Liver (tissue), 3 donors: ENCODE results near the gene TMC2.

Experiments used
- EGR1 ChIP-seq, 2 donors: IDR thresholded peaks; 2 replicates each; pipeline ENCODE4 v1.6.1; 2016 to 2018; ENCODE audit warnings: antibody characterized with exemption in 2 of 2, low read depth in 2 of 2
- HNF4G ChIP-seq: IDR thresholded peaks from 2 replicates; pipeline ENCODE4 v1.6.1; 2016; ENCODE audit warnings: antibody characterized with exemption
- JUND ChIP-seq, 2 donors: IDR thresholded peaks; 2 replicates each; pipeline ENCODE4 v1.6.1; 2016; ENCODE audit warnings: antibody characterized with exemption in 2 of 2
- RAD21 ChIP-seq, 2 donors: IDR thresholded peaks; 2 replicates each; pipeline ENCODE4 v1.6.1; 2016; ENCODE audit warnings: antibody characterized with exemption in 2 of 2, mild to moderate bottlenecking in 2 of 2
- TF ChIP-seq, protein P1 (sequence below): fragments of 150-350 bp; IDR thresholded peaks from 2 replicates; pipeline ENCODE4 v1.5.1; 2017; ENCODE audit warnings: improper control_type of control experiment, low read depth, low read length; ENCODE audit not compliant: missing input control
- TF ChIP-seq, protein P2 (sequence below): IDR thresholded peaks from 2 replicates; pipeline ENCODE4 v1.6.1; 2016; ENCODE audit warnings: antibody characterized with exemption, mild to moderate bottlenecking
- donor health status: healthy.
- donor health status: healthy.

DNA sequence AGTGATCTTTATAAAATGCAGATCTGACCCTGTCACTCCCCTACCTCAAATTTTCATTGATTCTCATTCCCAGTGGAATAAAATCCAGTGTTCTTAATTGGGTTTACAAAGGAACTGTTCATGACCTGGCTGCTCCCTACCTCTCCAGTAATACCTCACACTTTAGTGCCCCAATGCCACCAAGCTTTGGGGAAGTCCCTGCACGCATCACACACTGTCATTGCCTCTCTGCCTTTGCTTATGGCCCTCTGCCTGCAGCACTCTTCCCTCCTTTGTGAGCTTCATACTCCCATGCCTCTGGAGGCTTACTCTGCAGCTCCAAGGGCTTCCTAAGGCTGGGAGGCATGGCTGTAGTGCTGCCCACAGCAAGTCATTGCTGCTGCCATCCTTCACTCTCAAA lies 57.4 kb downstream of the TMC2 start:
- TF ChIP-seq, protein P1, sequence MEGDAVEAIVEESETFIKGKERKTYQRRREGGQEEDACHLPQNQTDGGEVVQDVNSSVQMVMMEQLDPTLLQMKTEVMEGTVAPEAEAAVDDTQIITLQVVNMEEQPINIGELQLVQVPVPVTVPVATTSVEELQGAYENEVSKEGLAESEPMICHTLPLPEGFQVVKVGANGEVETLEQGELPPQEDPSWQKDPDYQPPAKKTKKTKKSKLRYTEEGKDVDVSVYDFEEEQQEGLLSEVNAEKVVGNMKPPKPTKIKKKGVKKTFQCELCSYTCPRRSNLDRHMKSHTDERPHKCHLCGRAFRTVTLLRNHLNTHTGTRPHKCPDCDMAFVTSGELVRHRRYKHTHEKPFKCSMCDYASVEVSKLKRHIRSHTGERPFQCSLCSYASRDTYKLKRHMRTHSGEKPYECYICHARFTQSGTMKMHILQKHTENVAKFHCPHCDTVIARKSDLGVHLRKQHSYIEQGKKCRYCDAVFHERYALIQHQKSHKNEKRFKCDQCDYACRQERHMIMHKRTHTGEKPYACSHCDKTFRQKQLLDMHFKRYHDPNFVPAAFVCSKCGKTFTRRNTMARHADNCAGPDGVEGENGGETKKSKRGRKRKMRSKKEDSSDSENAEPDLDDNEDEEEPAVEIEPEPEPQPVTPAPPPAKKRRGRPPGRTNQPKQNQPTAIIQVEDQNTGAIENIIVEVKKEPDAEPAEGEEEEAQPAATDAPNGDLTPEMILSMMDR: no peak
- TF ChIP-seq, protein P2, sequence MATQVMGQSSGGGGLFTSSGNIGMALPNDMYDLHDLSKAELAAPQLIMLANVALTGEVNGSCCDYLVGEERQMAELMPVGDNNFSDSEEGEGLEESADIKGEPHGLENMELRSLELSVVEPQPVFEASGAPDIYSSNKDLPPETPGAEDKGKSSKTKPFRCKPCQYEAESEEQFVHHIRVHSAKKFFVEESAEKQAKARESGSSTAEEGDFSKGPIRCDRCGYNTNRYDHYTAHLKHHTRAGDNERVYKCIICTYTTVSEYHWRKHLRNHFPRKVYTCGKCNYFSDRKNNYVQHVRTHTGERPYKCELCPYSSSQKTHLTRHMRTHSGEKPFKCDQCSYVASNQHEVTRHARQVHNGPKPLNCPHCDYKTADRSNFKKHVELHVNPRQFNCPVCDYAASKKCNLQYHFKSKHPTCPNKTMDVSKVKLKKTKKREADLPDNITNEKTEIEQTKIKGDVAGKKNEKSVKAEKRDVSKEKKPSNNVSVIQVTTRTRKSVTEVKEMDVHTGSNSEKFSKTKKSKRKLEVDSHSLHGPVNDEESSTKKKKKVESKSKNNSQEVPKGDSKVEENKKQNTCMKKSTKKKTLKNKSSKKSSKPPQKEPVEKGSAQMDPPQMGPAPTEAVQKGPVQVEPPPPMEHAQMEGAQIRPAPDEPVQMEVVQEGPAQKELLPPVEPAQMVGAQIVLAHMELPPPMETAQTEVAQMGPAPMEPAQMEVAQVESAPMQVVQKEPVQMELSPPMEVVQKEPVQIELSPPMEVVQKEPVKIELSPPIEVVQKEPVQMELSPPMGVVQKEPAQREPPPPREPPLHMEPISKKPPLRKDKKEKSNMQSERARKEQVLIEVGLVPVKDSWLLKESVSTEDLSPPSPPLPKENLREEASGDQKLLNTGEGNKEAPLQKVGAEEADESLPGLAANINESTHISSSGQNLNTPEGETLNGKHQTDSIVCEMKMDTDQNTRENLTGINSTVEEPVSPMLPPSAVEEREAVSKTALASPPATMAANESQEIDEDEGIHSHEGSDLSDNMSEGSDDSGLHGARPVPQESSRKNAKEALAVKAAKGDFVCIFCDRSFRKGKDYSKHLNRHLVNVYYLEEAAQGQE: no peak
- TF ChIP-seq EGR1 (IDR thresholded peaks at IDR 0.05; ENCODE audit: low read depth in 2 of 2) (no peak), RAD21 (IDR thresholded peaks at IDR 0.05) (no peak), JUND (IDR thresholded peaks at IDR 0.05) (no peak), HNF4G (no peak)
